ENCODE data around the gene EIPR1.

The EIPR1 gene

DNA sequence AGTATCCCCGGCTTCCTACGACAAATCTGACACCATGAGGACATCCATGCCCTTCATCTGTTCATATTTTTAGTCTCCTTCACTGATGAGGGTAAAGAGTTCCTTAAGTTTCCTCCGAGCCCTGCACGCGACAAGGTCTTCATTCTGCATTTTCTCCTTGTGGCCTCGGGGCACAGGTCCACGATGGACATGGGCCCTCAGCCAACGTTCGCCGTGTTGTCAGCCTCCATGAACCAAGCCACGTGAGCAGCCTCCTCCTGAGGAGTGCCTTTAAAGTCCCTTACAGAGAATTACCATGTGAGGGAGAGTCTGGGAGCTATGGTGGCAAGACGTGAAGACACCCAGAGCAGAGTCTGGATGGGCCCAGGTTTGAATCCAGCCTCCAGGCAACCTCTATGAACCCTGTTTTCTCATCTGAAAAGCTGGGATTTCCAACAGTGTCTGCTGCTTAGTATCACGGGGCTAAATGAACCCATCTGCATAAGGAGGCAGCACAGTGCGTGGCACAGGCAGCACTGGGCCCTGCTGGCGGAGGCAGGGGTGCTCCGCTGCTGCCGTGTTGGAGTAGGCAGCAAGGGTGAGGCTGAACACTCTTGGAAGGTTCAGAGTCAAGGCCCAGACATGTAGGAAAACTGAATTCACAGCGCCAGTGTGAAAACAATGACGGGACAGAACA lies 54.1 kb downstream of the EIPR1 start:
- no peak overlapping the region for H3K27ac ChIP-seq
- no peak overlapping the region for H3K4me2 ChIP-seq
- peaks cover 0 to 100% (median 70%) of the 10 kb centered on the region in 11 experiments; a peak in 19 of 22 replicates for H4K20me1 ChIP-seq
- no peaks in the 10 kb centered on the region for H3K27me3 ChIP-seq
- no peak overlapping the region for H3K4me3 ChIP-seq
- TF ChIP-seq Cebpa-rat (IDR thresholded peaks at IDR 0.05): no peak
- peaks cover 23 to 89% (median 62%) of the 10 kb centered on the region in 11 experiments for H3K36me3 ChIP-seq
- no peaks in the 10 kb centered on the region for H3K9me3 ChIP-seq (replicated peaks in 1 of 11)
- 0 out of 20 replicates have a peak, but pooled peaks cover 0 to 4% (median 0%) of the 10 kb centered on the region in 10 experiments for H3K4me1 ChIP-seq
- no peak overlapping the region for H3K9ac ChIP-seq

- Histone ChIP-seq H3K4me1 (0 out of 20 replicates have a peak, but pooled peaks cover 0 to 4% (median 0%) of the 10 kb centered on the region in 10 experiments), H3K27me3 (no peaks in the 10 kb centered on the region), H3K27ac (no peak overlapping the region), H3K4me2 (no peak overlapping the region), H4K20me1 (peaks cover 0 to 100% (median 72%) of the 10 kb centered on the region in 11 experiments; a peak in 19 of 22 replicates), H3K9ac (no peak overlapping the region), H3K36me3 (peaks cover 34 to 98% (median 73%) of the 10 kb centered on the region in 11 experiments), H3K4me3 (no peak overlapping the region), H3K9me3 (replicated peaks in 1 of 11) (no peaks in the 10 kb centered on the region)
- TF ChIP-seq Cebpa-rat (IDR thresholded peaks at IDR 0.05): no peak
These were observed 55.2 kb downstream of the EIPR1 start for GRCh38 chr2:3322311-3322970.

- Histone ChIP-seq H3K4me1 (0 out of 20 replicates have a peak, but pooled peaks cover 0 to 4% (median 0%) of the 10 kb centered on the region in 10 experiments), H3K9ac (no peak overlapping the region), H3K27me3 (no peaks in the 10 kb centered on the region), H3K27ac (no peak overlapping the region), H3K9me3 (replicated peaks in 1 of 11) (no peaks in the 10 kb centered on the region), H3K4me3 (no peak overlapping the region), H3K4me2 (no peak overlapping the region), H4K20me1 (peaks cover 0 to 100% (median 78%) of the 10 kb centered on the region in 11 experiments; a peak in 19 of 22 replicates), H3K36me3 (peaks cover 40 to 98% (median 75%) of the 10 kb centered on the region in 11 experiments)
- TF ChIP-seq Cebpa-rat (IDR thresholded peaks at IDR 0.05): no peak
These were observed 55.8 kb downstream of the EIPR1 start for GRCh38 chr2:3321825-3322224.

DNA sequence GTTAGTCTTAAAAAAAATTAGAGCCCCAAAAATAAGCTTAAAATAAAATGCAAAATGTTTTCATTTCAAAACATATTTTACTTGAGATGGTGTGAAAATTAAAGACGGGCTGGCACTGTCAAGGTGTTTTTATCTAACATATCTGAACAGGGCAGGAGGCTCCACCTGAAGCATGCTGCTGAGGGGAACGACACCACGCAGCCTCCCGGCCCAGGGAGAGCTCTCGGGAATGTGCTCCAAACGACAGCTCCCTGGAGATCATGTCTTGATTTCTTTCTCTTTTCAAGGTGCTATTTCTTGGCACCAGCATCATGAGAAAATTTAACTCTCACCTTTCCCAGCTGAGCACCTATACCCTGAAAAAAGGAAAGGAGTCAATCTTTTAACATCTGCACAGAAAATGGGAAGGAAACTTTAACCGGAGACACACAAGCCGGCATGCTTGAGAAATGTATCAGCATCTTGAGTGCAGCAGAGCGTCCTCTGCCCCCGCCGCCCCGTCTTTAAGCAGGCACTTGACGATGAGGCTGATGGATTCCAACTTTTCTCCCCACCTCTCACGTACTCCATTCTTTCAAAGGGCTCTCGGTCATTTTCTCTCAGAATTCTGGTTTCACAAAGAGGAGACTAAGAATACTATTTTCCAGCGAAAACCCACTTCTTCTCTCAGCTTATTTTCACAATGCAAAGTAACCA lies 56.6 kb downstream of the EIPR1 start:
- H3K36me3 ChIP-seq: peaks cover 39 to 90% (median 72%) of the 10 kb centered on the region in 11 experiments
- no peak overlapping the region for H3K4me2 ChIP-seq
- peaks cover 0 to 99% (median 76%) of the 10 kb centered on the region in 11 experiments; a peak in 19 of 22 replicates for H4K20me1 ChIP-seq
- H3K4me1 ChIP-seq: 0 out of 20 replicates have a peak, but pooled peaks cover 0 to 4% (median 0%) of the 10 kb centered on the region in 10 experiments
- no peak overlapping the region for H3K27ac ChIP-seq
- no peaks in the 10 kb centered on the region for H3K9me3 ChIP-seq (replicated peaks in 1 of 11)
- no peak for TF ChIP-seq Cebpa-rat (IDR thresholded peaks at IDR 0.05)
- no peaks in the 10 kb centered on the region for H3K27me3 ChIP-seq
- no peak overlapping the region for H3K4me3 ChIP-seq
- H3K9ac ChIP-seq: no peak overlapping the region

GRCh38 chr2:3319745-3320566 lies 57.7 kb downstream of the EIPR1 start:
- H3K9ac ChIP-seq: no peak overlapping the region
- no peaks in the 10 kb centered on the region for H3K27me3 ChIP-seq
- H4K20me1 ChIP-seq: peaks cover 0 to 88% (median 65%) of the 10 kb centered on the region in 11 experiments; a peak in 19 of 22 replicates
- TF ChIP-seq Cebpa-rat (IDR thresholded peaks at IDR 0.05): no peak
- peaks cover 31 to 79% (median 64%) of the 10 kb centered on the region in 11 experiments for H3K36me3 ChIP-seq
- no peak overlapping the region for H3K4me2 ChIP-seq
- H3K9me3 ChIP-seq (replicated peaks in 1 of 11): no peaks in the 10 kb centered on the region
- no peak overlapping the region for H3K27ac ChIP-seq
- no peak overlapping the region for H3K4me3 ChIP-seq
- H3K4me1 ChIP-seq: no peaks in the 10 kb centered on the region

- H3K9ac ChIP-seq: no peak overlapping the region
These were observed 58.5 kb downstream of the EIPR1 start for GRCh38 chr2:3319134-3319533.

GRCh38 chr2:3317871-3318590 lies 59.6 kb downstream of the EIPR1 start:
- Histone ChIP-seq H3K4me3 (no peak overlapping the region), H3K4me1 (no peaks in the 10 kb centered on the region), H3K27me3 (no peaks in the 10 kb centered on the region), H3K4me2 (no peak overlapping the region), H4K20me1 (peaks cover 0 to 87% (median 68%) of the 10 kb centered on the region in 11 experiments; a peak in 20 of 22 replicates), H3K9ac (no peak overlapping the region), H3K9me3 (replicated peaks in 1 of 11) (no peaks in the 10 kb centered on the region), H3K36me3 (peaks cover 31 to 68% (median 47%) of the 10 kb centered on the region in 11 experiments; a peak in 21 of 22 replicates), H3K27ac (no peak overlapping the region)
- no peak for TF ChIP-seq Cebpa-rat (IDR thresholded peaks at IDR 0.05)

More at GRCh38 chr2:3319134-3319533, 58.5 kb downstream of the EIPR1 start:
- no peak overlapping the region for H3K4me3 ChIP-seq
- H3K27me3 ChIP-seq: no peaks in the 10 kb centered on the region
- H3K27ac ChIP-seq: no peak overlapping the region
- H4K20me1 ChIP-seq: peaks cover 0 to 87% (median 64%) of the 10 kb centered on the region in 11 experiments; a peak in 20 of 22 replicates
- TF ChIP-seq Cebpa-rat (IDR thresholded peaks at IDR 0.05): no peak
- no peak overlapping the region for H3K4me2 ChIP-seq
- H3K36me3 ChIP-seq: peaks cover 31 to 74% (median 55%) of the 10 kb centered on the region in 11 experiments
- no peaks in the 10 kb centered on the region for H3K9me3 ChIP-seq (replicated peaks in 1 of 11)
- H3K4me1 ChIP-seq: no peaks in the 10 kb centered on the region

- no peak overlapping the region for H3K27ac ChIP-seq
- H3K9ac ChIP-seq: no peak overlapping the region
- peaks cover 0 to 87% (median 70%) of the 10 kb centered on the region in 11 experiments; a peak in 20 of 22 replicates for H4K20me1 ChIP-seq
- no peaks in the 10 kb centered on the region for H3K4me1 ChIP-seq
- no peaks in the 10 kb centered on the region for H3K9me3 ChIP-seq (replicated peaks in 1 of 11)
- H3K36me3 ChIP-seq: peaks cover 31 to 66% (median 47%) of the 10 kb centered on the region in 11 experiments; a peak in 21 of 22 replicates
- no peaks in the 10 kb centered on the region for H3K27me3 ChIP-seq
- H3K4me3 ChIP-seq: no peak overlapping the region
- TF ChIP-seq Cebpa-rat (IDR thresholded peaks at IDR 0.05): no peak
- H3K4me2 ChIP-seq: no peak overlapping the region
These were observed 60.3 kb downstream of the EIPR1 start for GRCh38 chr2:3317277-3317685.

Data from BLaER1 treated with 17β-estradiol and CSF1 and Interleukin-3, amounts not matched to agents 10 nM and 100 nM (cell line).